PC-9 (cell line): ENCODE measurements around the gene SELPLG. TPM values are rescaled to one million over a fixed set of nuclear protein-coding genes. Genes with fewer than 3 reads are reported as not detected.
"Not testable (repeated sequence)": the region's sequence is repeated elsewhere in the genome, so short reads cannot be mapped to it uniquely, and the experiment has no call there.

Source experiments
- BruUV-seq: library from RNA; stranded (reverse); fragments of 400-500 nt; replicated peaks from 2 replicates; lab custom pipeline; 2021; lab: Mats Ljungman, UMichigan
- CTCF ChIA-PET: fragments of 300-600 bp; sonication (Branson Sonifier 250); formaldehyde crosslinking; loops from one replicate; lab custom pipeline; 2022; ENCODE audit warnings: antibody characterized with exemption; lab: Charles Lee
- POLR2A ChIA-PET: fragments of 300-600 bp; sonication (Branson Sonifier 250); formaldehyde crosslinking; loops from one replicate; lab custom pipeline; 2022; ENCODE audit warnings: antibody characterized with exemption; ENCODE audit not compliant: unreplicated experiment; lab: Charles Lee
- DNase-seq, 2 experiments: peaks; one replicate each; pipeline versions ENCODE4 v3.0.0 to v3.0.0-alpha.2; 2015 to 2022; ENCODE audit warnings: mixed read lengths in 1 of 2
- H2AFZ ChIP-seq: fragments of 200-600 bp; sonication (generic); 2 replicates; pipeline ENCODE4 v1.8.1; 2017; ENCODE audit warnings: antibody characterized with exemption
- H3F3A ChIP-seq: fragments of 200-600 bp; sonication (generic); 2 replicates; pipeline ENCODE4 v1.8.1; 2017; ENCODE audit warnings: antibody characterized with exemption, mild to moderate bottlenecking, low read depth; ENCODE audit not compliant: insufficient read depth
- H3K27ac ChIP-seq: fragments of 200-600 bp; sonication (generic); 2 replicates; pipeline ENCODE4 v1.6.1; 2016; ENCODE audit warnings: mixed run types
- H3K27me3 ChIP-seq: fragments of 200-600 bp; sonication (generic); 2 replicates; pipeline ENCODE4 v1.6.1; 2016; ENCODE audit warnings: low read depth, mixed run types; ENCODE audit not compliant: insufficient read depth
- H3K36me3 ChIP-seq: fragments of 200-600 bp; sonication (generic); 2 replicates; pipeline ENCODE4 v1.6.1; 2016; ENCODE audit warnings: low read depth, mixed run types
- H3K4me1 ChIP-seq: fragments of 200-600 bp; sonication (generic); replicated peaks from 2 replicates; pipeline ENCODE4 v1.6.1; 2016; ENCODE audit warnings: mixed run types; ENCODE audit not compliant: insufficient read depth
- H3K4me2 ChIP-seq: fragments of 200-600 bp; sonication (generic); 2 replicates; pipeline ENCODE4 v1.6.1; 2017; ENCODE audit warnings: mixed run types
- H3K4me3 ChIP-seq: fragments of 200-600 bp; sonication (generic); 2 replicates; pipeline ENCODE4 v1.6.1; 2016; ENCODE audit warnings: mixed run types
- H3K79me2 ChIP-seq: fragments of 200-600 bp; sonication (generic); 2 replicates; pipeline ENCODE4 v1.6.1; 2017; ENCODE audit warnings: low read depth, mixed run types
- H3K9me2 ChIP-seq: fragments of 200-600 bp; sonication (generic); 2 replicates; pipeline ENCODE4 v1.8.1; 2017; ENCODE audit warnings: mild to moderate bottlenecking; ENCODE audit not compliant: insufficient read depth
- H3K9me3 ChIP-seq: fragments of 200-600 bp; sonication (generic); 2 replicates; pipeline ENCODE4 v1.8.1; 2016; ENCODE audit warnings: low read depth; ENCODE audit not compliant: insufficient read depth
- H4K20me1 ChIP-seq: fragments of 200-600 bp; sonication (generic); 2 replicates; pipeline ENCODE4 v1.8.1; 2017; ENCODE audit not compliant: insufficient read depth
- EZH2 ChIP-seq: fragments of 200-600 bp; sonication (generic); IDR thresholded peaks from 2 replicates; pipeline ENCODE4 v1.8.0; 2017; ENCODE audit warnings: antibody characterized with exemption, low read depth
- intact Hi-C: fragments of 100-400 bp; cut with micrococcal nuclease; formaldehyde crosslinking; loops from one replicate; pipeline ENCODE4 v1.10.0; 2022; ENCODE audit not compliant: unreplicated experiment
- total RNA-seq: library from RNA; stranded (reverse); gene quantifications from 2 replicates; pipeline ENCODE4 v1.2.3, GENCODE V29; 2021
- TF ChIP-seq, protein P1 (sequence below): fragments of 200-600 bp; sonication (generic); conservative IDR thresholded peaks from 2 replicates; pipeline ENCODE4 v1.6.1; 2017; ENCODE audit warnings: mixed run types, antibody characterized with exemption, mild to moderate bottlenecking, moderate library complexity

The SELPLG gene
- total RNA-seq, 1 experiment from 2014 or later = 0.96 TPM

DNA sequence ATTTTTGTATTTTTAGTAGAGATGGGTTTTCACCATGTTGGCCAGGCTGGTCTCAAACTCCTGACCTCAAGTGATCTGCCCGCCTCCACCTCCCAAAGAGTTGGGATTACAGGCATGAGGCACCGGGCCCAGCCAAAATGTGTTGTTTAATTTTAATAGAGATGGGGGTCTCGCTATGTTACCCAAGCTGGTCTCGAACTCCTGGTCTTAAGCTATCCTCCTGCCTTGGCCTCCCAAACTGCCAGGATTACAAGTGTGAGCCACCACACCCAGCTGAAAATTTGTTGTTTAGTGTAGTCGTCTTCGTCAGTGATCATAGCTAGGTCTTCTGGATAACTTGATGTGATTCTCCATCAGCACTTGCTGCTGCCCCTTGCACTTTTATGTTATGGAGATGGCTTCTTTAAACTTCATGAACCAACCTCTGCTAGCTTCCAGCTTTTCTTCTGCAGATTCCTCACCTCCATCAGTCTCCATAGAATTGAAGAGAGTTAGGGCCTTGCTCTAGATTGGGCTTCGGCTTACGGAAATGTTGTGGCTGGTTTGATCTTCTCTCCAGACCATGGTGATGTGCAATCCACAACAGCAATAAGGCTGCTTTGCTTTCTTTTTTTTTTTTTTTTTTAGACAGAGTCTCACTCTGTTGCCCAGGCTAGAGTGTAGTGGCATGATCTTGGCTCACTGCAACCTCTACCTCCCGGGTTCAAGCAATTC is 58.3 kb downstream of the SELPLG start:
- DNase-seq = no peak
- intact Hi-C loops = no loop called here
- no peaks in the 10 kb centered on the region for H3K9me3 ChIP-seq
- H3K79me2 ChIP-seq = no peaks in the 10 kb centered on the region
- no peak overlapping the region for H2AFZ ChIP-seq
- H3K36me3 ChIP-seq = no peaks in the 10 kb centered on the region
- no peaks in the 10 kb centered on the region for H3K4me1 ChIP-seq
- H4K20me1 ChIP-seq = no peaks in the 10 kb centered on the region
- no TSS peak for BruUV-seq
- H3K9me2 ChIP-seq = no peaks in the 10 kb centered on the region
- H3K4me2 ChIP-seq = no peak overlapping the region
- H3K4me3 ChIP-seq = no peak overlapping the region
- H3K27me3 ChIP-seq = no peaks in the 10 kb centered on the region
- TF ChIP-seq, protein P1, sequence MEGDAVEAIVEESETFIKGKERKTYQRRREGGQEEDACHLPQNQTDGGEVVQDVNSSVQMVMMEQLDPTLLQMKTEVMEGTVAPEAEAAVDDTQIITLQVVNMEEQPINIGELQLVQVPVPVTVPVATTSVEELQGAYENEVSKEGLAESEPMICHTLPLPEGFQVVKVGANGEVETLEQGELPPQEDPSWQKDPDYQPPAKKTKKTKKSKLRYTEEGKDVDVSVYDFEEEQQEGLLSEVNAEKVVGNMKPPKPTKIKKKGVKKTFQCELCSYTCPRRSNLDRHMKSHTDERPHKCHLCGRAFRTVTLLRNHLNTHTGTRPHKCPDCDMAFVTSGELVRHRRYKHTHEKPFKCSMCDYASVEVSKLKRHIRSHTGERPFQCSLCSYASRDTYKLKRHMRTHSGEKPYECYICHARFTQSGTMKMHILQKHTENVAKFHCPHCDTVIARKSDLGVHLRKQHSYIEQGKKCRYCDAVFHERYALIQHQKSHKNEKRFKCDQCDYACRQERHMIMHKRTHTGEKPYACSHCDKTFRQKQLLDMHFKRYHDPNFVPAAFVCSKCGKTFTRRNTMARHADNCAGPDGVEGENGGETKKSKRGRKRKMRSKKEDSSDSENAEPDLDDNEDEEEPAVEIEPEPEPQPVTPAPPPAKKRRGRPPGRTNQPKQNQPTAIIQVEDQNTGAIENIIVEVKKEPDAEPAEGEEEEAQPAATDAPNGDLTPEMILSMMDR = no peak
- no peak for TF ChIP-seq EZH2
- H3K27ac ChIP-seq = no peak overlapping the region
- CTCF ChIA-PET = interaction anchor here (0.5 kb wide), 1 partner anchor 823 kb away, joined by 4 read pairs; no protein-coding TSS in a partner anchor
- H3F3A ChIP-seq = no peaks in the 10 kb centered on the region
- POLR2A ChIA-PET = no interaction called here

DNA sequence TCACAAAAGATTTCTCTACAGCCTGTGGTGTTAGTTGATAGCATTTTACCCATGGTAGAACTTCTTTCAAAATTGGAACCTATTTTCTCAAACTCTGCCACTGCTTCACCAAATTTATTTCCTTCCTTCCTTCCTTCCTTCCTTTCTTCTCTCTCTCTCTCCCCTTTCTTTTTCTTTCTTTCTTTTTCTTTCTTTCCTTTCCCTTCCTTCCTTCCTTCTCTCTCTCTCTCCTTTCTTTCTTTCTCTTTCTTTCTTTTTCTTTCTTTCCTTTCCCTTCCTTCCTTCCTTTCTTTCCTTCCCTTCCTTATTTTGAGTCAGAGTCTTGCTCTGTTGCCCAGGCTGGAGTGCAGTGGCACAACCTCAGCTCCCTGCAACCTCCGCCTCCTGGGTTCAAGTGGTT is 59.4 kb downstream of the SELPLG start:
- H3K4me2 ChIP-seq, H3K4me1 ChIP-seq, H3K9me3 ChIP-seq, BruUV-seq, DNase-seq, intact Hi-C loops, POLR2A ChIA-PET, H2AFZ ChIP-seq, H3K27ac ChIP-seq, H3K27me3 ChIP-seq, H3K36me3 ChIP-seq, H3F3A ChIP-seq, H4K20me1 ChIP-seq, H3K9me2 ChIP-seq, H3K4me3 ChIP-seq, H3K79me2 ChIP-seq: not testable (repeated sequence)
- CTCF ChIA-PET = interaction anchor here (0.6 to 0.7 kb wide), 3 partner anchors 44 to 401 kb away, joined by 9 to 16 read pairs (median 11); no protein-coding TSS in a partner anchor

DNA sequence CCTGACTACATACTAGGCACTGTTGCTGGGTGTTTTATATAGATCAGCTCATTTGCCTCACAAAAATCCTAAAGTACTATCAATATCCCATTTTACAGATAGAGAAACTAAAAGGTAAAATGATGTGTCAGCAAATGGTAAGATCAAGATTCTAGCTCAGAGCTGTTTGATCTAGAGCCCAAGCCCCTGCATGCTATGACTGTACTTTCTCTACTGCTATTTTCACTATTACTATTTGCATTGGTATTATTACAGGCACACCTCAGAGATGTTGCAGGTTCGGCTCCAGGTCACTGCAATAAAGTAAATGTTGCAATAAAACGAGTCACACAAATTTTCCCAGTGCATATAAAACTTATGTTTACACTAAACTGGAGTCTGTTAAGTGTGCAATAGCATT is 60.4 kb downstream of the SELPLG start:
- no peak overlapping the region for H3K27ac ChIP-seq
- H4K20me1 ChIP-seq = no peaks in the 10 kb centered on the region
- ChIA-PET CTCF (no interaction called here), POLR2A (no interaction called here)
- BruUV-seq = no TSS peak
- H3K27me3 ChIP-seq = no peaks in the 10 kb centered on the region
- intact Hi-C loops = no loop called here
- H3K4me2 ChIP-seq = no peak overlapping the region
- H3K4me1 ChIP-seq = no peaks in the 10 kb centered on the region
- TF ChIP-seq, protein P1 = no peak
- no peak for TF ChIP-seq EZH2
- no peaks in the 10 kb centered on the region for H3K9me2 ChIP-seq
- H3F3A ChIP-seq = peaks cover 4% of the 10 kb centered on the region; the same call in 1 of the 2 replicates
- H3K79me2 ChIP-seq = no peaks in the 10 kb centered on the region
- H3K9me3 ChIP-seq = no peaks in the 10 kb centered on the region
- no peak overlapping the region for H2AFZ ChIP-seq
- no peak overlapping the region for H3K4me3 ChIP-seq
- H3K36me3 ChIP-seq = peaks cover 1% of the 10 kb centered on the region; the same call in 1 of the 2 replicates
- no peak for DNase-seq
